Smooth muscle cell (in vitro differentiated cells): ENCODE data around the gene COMT. TPM values are rescaled to one million over a fixed set of nuclear protein-coding genes. Genes with fewer than 3 reads are reported as not detected.

Source experiments
- DNase-seq: peaks from one replicate; lab custom pipeline; 2025; ENCODE audit not compliant: unreplicated experiment; lab: John Stamatoyannopoulos, UW
- H2AFZ ChIP-seq: fragments of 200-600 bp; sonication (generic); 2 replicates; pipeline ENCODE4 v1.6.0; 2016; ENCODE audit warnings: antibody characterized with exemption, low read depth, mild to moderate bottlenecking
- H3F3A ChIP-seq: fragments of 200-600 bp; sonication (generic); 2 replicates; pipeline ENCODE4 v1.6.0; 2017; ENCODE audit warnings: antibody characterized with exemption, low read depth
- H3K27ac ChIP-seq: fragments of 200-600 bp; sonication (generic); 2 replicates; pipeline ENCODE4 v1.5.1; 2016; ENCODE audit warnings: low read depth, mild to moderate bottlenecking
- H3K27me3 ChIP-seq: fragments of 200-600 bp; sonication (generic); 2 replicates; pipeline ENCODE4 v1.6.1; 2016; ENCODE audit warnings: low read depth, mild to moderate bottlenecking
- H3K36me3 ChIP-seq: fragments of 200-600 bp; sonication (generic); 2 replicates; pipeline ENCODE4 v1.5.1; 2016; ENCODE audit warnings: low read depth
- H3K4me1 ChIP-seq: fragments of 200-600 bp; sonication (generic); 2 replicates; pipeline ENCODE4 v1.5.1; 2016; ENCODE audit warnings: low read depth
- H3K4me2 ChIP-seq: fragments of 200-600 bp; sonication (generic); 2 replicates; pipeline ENCODE4 v1.6.0; 2016; ENCODE audit warnings: mild to moderate bottlenecking
- H3K4me3 ChIP-seq: fragments of 200-600 bp; sonication (generic); 2 replicates; pipeline ENCODE4 v1.5.1; 2016; ENCODE audit warnings: mild to moderate bottlenecking
- H3K79me2 ChIP-seq: fragments of 200-600 bp; sonication (generic); 2 replicates; pipeline ENCODE4 v1.6.0; 2016; ENCODE audit warnings: low read depth, mild to moderate bottlenecking
- H3K9ac ChIP-seq: fragments of 200-600 bp; sonication (generic); 2 replicates; pipeline ENCODE4 v1.6.0; 2016; ENCODE audit warnings: low read depth
- H3K9me3 ChIP-seq: fragments of 200-600 bp; sonication (generic); replicated peaks from 2 replicates; pipeline ENCODE4 v1.5.1; 2016; ENCODE audit warnings: low read depth
- H4K20me1 ChIP-seq: fragments of 200-600 bp; sonication (generic); 2 replicates; pipeline ENCODE4 v1.6.0; 2016; ENCODE audit warnings: low read depth
- WGBS: methylation state at CpG from one replicate; pipeline ENCODE4 v1.1.7; 2016; ENCODE audit warnings: low lambda C conversion rate; 5-methylcytosine and 5-hydroxymethylcytosine counted together
- polyA plus RNA-seq: library from polyadenylated mRNA; unstranded; fragments of >200 nt; fragmentation: Nextera tagmentation; extraction: Ambion mirVana; gene quantifications from 2 replicates; pipeline ENCODE4 v1.2.1, GENCODE V29; 2016
- total RNA-seq: library from RNA; depleted of rRNA; stranded (reverse); fragments of >200 nt; gene quantifications from 2 replicates; pipeline ENCODE4 v1.2.3, GENCODE V29; 2014
- TF ChIP-seq, protein P1 (sequence below): fragments of 200-600 bp; sonication (generic); IDR thresholded peaks from 2 replicates; pipeline ENCODE4 v1.5.1; 2017; ENCODE audit warnings: borderline replicate concordance, mild to moderate bottlenecking, antibody characterized with exemption; ENCODE audit not compliant: insufficient read depth, poor library complexity, severe bottlenecking

COMT gene
- total and polyA plus RNA-seq, 2 experiments from 2014 or later: 4.1 to 6.2 TPM

DNA sequence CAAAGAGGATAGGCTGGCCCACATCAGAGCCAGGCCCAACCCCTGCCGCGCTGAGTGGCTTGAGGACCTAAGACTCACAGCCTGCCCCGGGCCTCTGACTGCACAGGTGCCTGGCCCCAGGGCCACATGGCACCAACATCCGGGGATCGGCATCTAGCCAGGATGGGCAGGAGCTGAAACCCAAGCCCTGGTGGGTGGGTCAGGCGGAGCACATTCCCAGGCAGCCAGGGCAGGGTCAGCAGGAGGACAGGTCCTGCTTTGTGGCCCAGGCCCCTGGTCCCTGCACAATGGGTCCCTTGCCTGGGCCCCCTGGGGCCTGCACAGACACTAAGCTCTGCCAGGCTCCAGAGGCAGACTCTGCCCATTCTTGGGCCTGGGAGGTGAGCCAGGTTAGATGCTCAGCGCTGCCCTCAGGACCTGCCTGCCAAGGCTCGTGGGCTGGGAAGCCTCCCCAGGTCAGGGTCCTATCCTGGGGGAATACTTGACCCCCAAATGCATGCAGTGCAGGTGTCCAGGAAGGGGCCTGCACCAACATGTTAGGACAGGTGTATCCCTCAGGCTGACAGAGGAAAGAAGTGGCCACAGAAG is 41.5 kb downstream of the COMT start:
- Histone ChIP-seq H3K27me3 (peaks cover 11% of the 10 kb centered on the region), H3K4me3 (no peak overlapping the region), H3K9me3 (no peaks in the 10 kb centered on the region), H3K36me3 (no peaks in the 10 kb centered on the region), H2AFZ (no peak overlapping the region), H3K9ac (no peak overlapping the region), H3K79me2 (no peaks in the 10 kb centered on the region), H3F3A (no peaks in the 10 kb centered on the region), H3K27ac (no peak overlapping the region), H3K4me1 (peaks cover 7% of the 10 kb centered on the region), H4K20me1 (no peaks in the 10 kb centered on the region), H3K4me2 (no peak overlapping the region)
- TF ChIP-seq, protein P1, sequence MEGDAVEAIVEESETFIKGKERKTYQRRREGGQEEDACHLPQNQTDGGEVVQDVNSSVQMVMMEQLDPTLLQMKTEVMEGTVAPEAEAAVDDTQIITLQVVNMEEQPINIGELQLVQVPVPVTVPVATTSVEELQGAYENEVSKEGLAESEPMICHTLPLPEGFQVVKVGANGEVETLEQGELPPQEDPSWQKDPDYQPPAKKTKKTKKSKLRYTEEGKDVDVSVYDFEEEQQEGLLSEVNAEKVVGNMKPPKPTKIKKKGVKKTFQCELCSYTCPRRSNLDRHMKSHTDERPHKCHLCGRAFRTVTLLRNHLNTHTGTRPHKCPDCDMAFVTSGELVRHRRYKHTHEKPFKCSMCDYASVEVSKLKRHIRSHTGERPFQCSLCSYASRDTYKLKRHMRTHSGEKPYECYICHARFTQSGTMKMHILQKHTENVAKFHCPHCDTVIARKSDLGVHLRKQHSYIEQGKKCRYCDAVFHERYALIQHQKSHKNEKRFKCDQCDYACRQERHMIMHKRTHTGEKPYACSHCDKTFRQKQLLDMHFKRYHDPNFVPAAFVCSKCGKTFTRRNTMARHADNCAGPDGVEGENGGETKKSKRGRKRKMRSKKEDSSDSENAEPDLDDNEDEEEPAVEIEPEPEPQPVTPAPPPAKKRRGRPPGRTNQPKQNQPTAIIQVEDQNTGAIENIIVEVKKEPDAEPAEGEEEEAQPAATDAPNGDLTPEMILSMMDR: no peak
- no peak for DNase-seq
- 94% methylated on average over 8 of the region's 8 CpGs for WGBS

DNA sequence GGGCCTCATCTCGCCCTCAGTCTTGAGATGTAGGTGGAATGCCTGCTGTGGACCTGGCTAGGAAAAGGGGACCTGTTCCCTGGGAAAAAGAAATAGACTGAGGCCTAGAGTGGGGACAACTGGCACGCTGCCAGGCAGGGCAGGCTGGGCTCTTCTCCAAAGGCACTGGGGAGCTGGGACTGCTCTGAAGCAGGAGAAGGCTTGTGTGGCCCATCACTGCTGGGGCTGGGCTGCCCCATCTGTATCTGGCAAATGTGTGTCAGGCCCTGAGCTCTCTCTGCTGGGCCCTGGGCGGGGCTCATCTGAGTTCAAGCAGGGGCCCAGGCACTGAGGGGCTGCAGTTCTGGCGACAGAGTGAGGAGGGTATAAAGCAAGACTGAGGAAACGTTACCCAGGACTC is 42.2 kb downstream of the COMT start:
- Histone ChIP-seq H3K4me3 (no peak overlapping the region), H3K4me1 (peaks cover 7% of the 10 kb centered on the region), H3K27ac (peak overlapping the region; percentile 66), H3K9me3 (no peaks in the 10 kb centered on the region), H3K36me3 (no peaks in the 10 kb centered on the region), H3F3A (no peaks in the 10 kb centered on the region), H3K79me2 (no peaks in the 10 kb centered on the region), H2AFZ (no peak overlapping the region), H3K27me3 (peaks cover 11% of the 10 kb centered on the region), H4K20me1 (no peaks in the 10 kb centered on the region), H3K9ac (peak overlapping the region; percentile 71), H3K4me2 (peak overlapping the region; percentile 26)
- 90% methylated on average over 5 of the region's 5 CpGs for WGBS
- TF ChIP-seq, protein P1: no peak
- DNase-seq: no peak

DNA sequence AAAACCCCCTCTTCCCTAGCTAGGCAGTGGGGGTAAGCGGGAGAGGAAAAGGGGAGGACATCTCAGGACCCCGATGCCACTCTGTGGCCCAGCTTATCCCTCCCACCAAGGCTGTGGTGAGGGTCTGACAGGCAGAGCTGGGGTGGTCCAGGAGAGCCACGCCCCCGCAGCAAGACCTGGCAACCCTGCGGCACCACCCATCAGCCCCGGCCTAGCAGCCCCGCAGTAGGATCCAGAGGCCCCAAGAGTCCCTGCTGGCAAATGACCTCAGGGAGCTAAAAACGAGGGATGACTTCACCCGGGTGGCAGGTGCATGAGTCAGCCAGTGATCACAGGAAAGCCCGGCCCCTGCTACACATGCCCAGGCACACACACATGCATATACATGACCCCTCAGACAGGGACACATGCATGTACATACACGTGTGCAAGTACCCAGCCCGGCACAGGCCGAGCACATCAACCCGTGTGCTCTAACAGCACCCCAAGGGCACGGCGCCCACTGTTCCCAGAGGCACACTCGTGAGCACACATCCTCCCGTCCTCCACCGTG is 42.7 kb downstream of the COMT start:
- Histone ChIP-seq H3K79me2 (no peaks in the 10 kb centered on the region), H3K4me3 (no peak overlapping the region), H2AFZ (no peak overlapping the region), H4K20me1 (no peaks in the 10 kb centered on the region), H3K4me2 (peak overlapping the region; percentile 26), H3K36me3 (no peaks in the 10 kb centered on the region), H3K9ac (peak overlapping the region; percentile 71), H3K9me3 (no peaks in the 10 kb centered on the region), H3F3A (no peaks in the 10 kb centered on the region), H3K4me1 (peaks cover 7% of the 10 kb centered on the region), H3K27me3 (peaks cover 11% of the 10 kb centered on the region), H3K27ac (peak overlapping the region; percentile 66)
- DNase-seq: no peak
- TF ChIP-seq, protein P1: no peak
- 76% methylated on average over 19 of the region's 19 CpGs for WGBS
